BE2C (cell line): ENCODE measurements around the gene ARMH4.

Experiments used
- DNase-seq: peaks from one replicate; pipeline ENCODE4 v3.0.0-alpha.2; 2020
- H3K27me3 ChIP-seq: fragments of 250-450 bp; sonication (Bioruptor Pico); 2 replicates; pipeline ENCODE4 v1.5.1; 2020; ENCODE audit warnings: mild to moderate bottlenecking
- H3K36me3 ChIP-seq: fragments of 250-450 bp; sonication (Bioruptor Pico); 2 replicates; pipeline ENCODE4 v1.5.1; 2020; ENCODE audit warnings: mild to moderate bottlenecking
- H3K4me1 ChIP-seq: fragments of 250-450 bp; sonication (Bioruptor Pico); 2 replicates; pipeline ENCODE4 v1.5.1; 2020
- H3K4me3 ChIP-seq: 2 replicates; pipeline ENCODE4 v1.5.1; 2011; ENCODE audit warnings: low read depth, low read length
- H3K9me3 ChIP-seq: fragments of 250-450 bp; sonication (Bioruptor Pico); 2 replicates; pipeline ENCODE4 v1.5.1; 2020
- TF ChIP-seq, protein P1 (sequence below): IDR thresholded peaks from 2 replicates; pipeline ENCODE4 v1.5.1; 2012; ENCODE audit warnings: mild to moderate bottlenecking, low read depth, low read length

The ARMH4 gene

GRCh38 chr14:58104808-58105207, 47.2 kb downstream of the ARMH4 start:
- DNase-seq = no peak
- Histone ChIP-seq H3K4me3 (no peak overlapping the region), H3K36me3 (no peaks in the 10 kb centered on the region), H3K9me3 (no peaks in the 10 kb centered on the region), H3K4me1 (no peaks in the 10 kb centered on the region), H3K27me3 (peaks cover 39% of the 10 kb centered on the region)
- TF ChIP-seq, protein P1, sequence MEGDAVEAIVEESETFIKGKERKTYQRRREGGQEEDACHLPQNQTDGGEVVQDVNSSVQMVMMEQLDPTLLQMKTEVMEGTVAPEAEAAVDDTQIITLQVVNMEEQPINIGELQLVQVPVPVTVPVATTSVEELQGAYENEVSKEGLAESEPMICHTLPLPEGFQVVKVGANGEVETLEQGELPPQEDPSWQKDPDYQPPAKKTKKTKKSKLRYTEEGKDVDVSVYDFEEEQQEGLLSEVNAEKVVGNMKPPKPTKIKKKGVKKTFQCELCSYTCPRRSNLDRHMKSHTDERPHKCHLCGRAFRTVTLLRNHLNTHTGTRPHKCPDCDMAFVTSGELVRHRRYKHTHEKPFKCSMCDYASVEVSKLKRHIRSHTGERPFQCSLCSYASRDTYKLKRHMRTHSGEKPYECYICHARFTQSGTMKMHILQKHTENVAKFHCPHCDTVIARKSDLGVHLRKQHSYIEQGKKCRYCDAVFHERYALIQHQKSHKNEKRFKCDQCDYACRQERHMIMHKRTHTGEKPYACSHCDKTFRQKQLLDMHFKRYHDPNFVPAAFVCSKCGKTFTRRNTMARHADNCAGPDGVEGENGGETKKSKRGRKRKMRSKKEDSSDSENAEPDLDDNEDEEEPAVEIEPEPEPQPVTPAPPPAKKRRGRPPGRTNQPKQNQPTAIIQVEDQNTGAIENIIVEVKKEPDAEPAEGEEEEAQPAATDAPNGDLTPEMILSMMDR = no peak

DNA sequence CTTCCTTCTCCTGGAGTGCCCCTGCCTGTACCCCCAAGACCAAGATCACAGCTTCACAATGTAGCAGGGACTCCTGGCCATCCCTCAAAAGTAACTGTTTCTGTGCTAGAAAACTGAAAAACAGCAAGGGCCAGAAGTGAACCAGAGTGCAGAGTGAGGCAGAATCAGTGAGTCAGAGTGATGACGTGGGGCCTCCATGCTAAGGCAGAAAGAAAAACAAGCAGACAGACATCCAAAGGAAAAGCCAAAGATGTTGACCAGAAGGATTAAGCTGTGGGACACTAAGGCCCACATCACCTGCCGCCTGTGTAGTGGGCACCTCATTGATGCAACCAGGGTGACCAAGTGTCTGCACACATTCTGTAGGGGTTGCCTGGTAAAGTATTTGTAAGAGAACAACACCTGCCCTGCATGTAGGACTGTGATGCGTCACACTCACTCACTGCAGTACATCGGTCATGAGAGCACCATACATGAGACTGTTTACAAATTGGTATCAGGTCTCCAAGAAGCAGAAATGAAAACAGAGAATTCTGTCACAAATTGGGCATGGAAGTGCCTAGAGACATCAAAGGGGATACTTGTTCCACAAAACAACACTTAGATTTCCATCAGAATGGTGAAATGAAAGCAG, 51.2 kb downstream of the ARMH4 start:
- Histone ChIP-seq H3K4me3 (no peak overlapping the region), H3K27me3 (peaks cover 21% of the 10 kb centered on the region), H3K4me1 (no peaks in the 10 kb centered on the region), H3K36me3 (no peaks in the 10 kb centered on the region), H3K9me3 (no peaks in the 10 kb centered on the region)
- no peak for DNase-seq
- TF ChIP-seq, protein P1 = no peak

- TF ChIP-seq, protein P1 = no peak
- no peaks in the 10 kb centered on the region for H3K36me3 ChIP-seq
- H3K27me3 ChIP-seq = peaks cover 18% of the 10 kb centered on the region; the same call in 1 of the 2 replicates
- no peak overlapping the region for H3K4me3 ChIP-seq
- no peaks in the 10 kb centered on the region for H3K4me1 ChIP-seq
- DNase-seq = no peak
- no peaks in the 10 kb centered on the region for H3K9me3 ChIP-seq
These were observed 52.3 kb downstream of the ARMH4 start for GRCh38 chr14:58099682-58100081.

DNA sequence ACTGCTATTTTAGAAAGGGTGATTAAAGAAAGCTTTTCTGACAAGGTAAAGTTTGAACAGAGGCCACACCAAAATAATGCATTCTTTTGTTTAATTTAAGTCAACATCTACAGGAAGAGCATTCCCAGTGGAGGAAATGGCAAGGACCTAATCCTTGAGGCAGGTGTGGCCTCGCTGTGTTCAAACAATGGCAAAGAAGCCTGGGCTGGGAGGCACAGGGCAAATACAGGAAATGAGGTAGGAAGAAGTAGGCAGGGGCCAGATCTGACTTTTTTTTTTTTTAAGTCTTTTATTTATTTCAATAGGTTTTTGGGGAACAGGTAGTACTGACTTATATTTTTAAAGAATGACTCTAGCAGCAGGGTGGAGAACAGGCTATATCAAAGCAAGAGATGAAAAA, 53.5 kb downstream of the ARMH4 start:
- H3K4me3 ChIP-seq = no peak overlapping the region
- TF ChIP-seq, protein P1 = no peak
- DNase-seq = no peak

GRCh38 chr14:58096731-58097130, 55.3 kb downstream of the ARMH4 start:
- DNase-seq = no peak
- TF ChIP-seq, protein P1 = no peak
- Histone ChIP-seq H3K4me3 (no peak overlapping the region), H3K9me3 (no peaks in the 10 kb centered on the region), H3K36me3 (no peaks in the 10 kb centered on the region), H3K4me1 (no peaks in the 10 kb centered on the region), H3K27me3 (peaks cover 13% of the 10 kb centered on the region)

More for the DNA sequence above, 53.5 kb downstream of the ARMH4 start:
- Histone ChIP-seq H3K27me3 (peaks cover 13% of the 10 kb centered on the region), H3K4me1 (no peaks in the 10 kb centered on the region), H3K36me3 (no peaks in the 10 kb centered on the region), H3K9me3 (no peaks in the 10 kb centered on the region)

DNA sequence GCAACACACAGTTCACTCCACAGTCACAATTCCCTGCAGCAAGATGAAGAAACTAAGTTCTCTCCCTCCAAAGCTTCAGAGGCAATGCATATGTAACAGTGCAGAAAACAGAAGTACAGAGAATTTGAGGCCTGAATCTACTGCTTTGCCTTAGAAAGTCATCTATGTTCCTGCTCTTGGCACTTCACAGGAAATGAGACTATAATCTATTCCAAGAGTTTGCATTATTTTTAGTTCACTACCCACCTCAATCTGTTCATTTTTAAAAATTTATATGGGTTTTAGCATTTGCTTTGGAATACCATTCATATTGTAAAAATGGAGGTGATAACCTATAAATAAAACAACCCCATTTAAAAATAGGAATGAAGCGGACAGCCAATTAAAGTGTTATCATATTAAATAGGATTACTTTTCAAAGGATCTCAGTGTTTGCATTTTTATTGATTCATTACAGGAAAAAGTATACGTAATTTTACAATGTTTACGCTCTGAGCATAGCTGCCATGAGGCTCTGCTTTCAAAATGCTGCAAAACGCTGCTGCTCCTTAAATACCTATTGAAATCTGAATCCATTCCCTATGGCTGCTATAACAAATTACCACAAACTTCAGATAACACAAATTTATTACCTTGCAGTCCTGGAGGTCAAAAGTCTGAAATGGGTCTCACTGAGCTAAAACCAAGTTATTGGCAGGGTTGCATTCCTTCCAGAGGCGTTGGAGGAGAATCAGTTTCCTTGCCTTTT, 60.0 kb downstream of the ARMH4 start:
- Histone ChIP-seq H3K36me3 (no peaks in the 10 kb centered on the region), H3K4me3 (no peak overlapping the region), H3K4me1 (no peaks in the 10 kb centered on the region), H3K27me3 (peaks cover 14% of the 10 kb centered on the region), H3K9me3 (no peaks in the 10 kb centered on the region)
- TF ChIP-seq, protein P1 = no peak
- no peak for DNase-seq
